ENCODE results near the gene TP53INP2. TPM values are rescaled to one million over a fixed set of nuclear protein-coding genes. Genes with fewer than 3 reads are reported as not detected.
"Not testable (repeated sequence)": the region's sequence is repeated elsewhere in the genome, so short reads cannot be mapped to it uniquely, and the experiment has no call there.

Gene TP53INP2
- total RNA-seq, 1 experiment from 2014 or later, result 4.9 TPM

GRCh38 chr20:34720266-34720665 is 16.1 kb downstream of the TP53INP2 start:
- no TSS peak for BruUV-seq (replicated peaks)
- H3K36me3 ChIP-seq (ENCODE audit: low read depth), result peaks cover 7% of the 10 kb centered on the region; the same call in 1 of the 2 replicates

GRCh38 chr20:34722560-34722959 is 18.4 kb downstream of the TP53INP2 start:
- DNase-seq; H3K27me3 ChIP-seq (ENCODE audit: insufficient read depth, low read depth); POLR2A ChIA-PET (ENCODE audit: unreplicated experiment); H4K20me1 ChIP-seq (ENCODE audit: insufficient read depth); H3K4me1 ChIP-seq (replicated peaks; ENCODE audit: insufficient read depth); H3K4me2 ChIP-seq; intact Hi-C loops (cut with micrococcal nuclease; ENCODE audit: unreplicated experiment); BruUV-seq (replicated peaks); H3F3A ChIP-seq (ENCODE audit: insufficient read depth, low read depth); H3K9me2 ChIP-seq (ENCODE audit: insufficient read depth); H3K4me3 ChIP-seq; H2AFZ ChIP-seq; CTCF ChIA-PET; H3K9me3 ChIP-seq (ENCODE audit: insufficient read depth, low read depth); H3K79me2 ChIP-seq (ENCODE audit: low read depth); H3K27ac ChIP-seq: not testable (repeated sequence)
- peaks cover 20% of the 10 kb centered on the region; the same call in 1 of the 2 replicates for H3K36me3 ChIP-seq (ENCODE audit: low read depth)

More at GRCh38 chr20:34720266-34720665, 16.1 kb downstream of the TP53INP2 start:
- Histone ChIP-seq H3F3A (ENCODE audit: insufficient read depth, low read depth) (peaks cover 3% of the 10 kb centered on the region; the same call in 1 of the 2 replicates), H3K4me3 (no peak overlapping the region), H3K27ac (no peak overlapping the region), H3K4me2 (no peak overlapping the region), H3K9me3 (ENCODE audit: insufficient read depth, low read depth) (no peaks in the 10 kb centered on the region), H4K20me1 (ENCODE audit: insufficient read depth) (no peaks in the 10 kb centered on the region), H3K79me2 (ENCODE audit: low read depth) (no peaks in the 10 kb centered on the region), H3K27me3 (ENCODE audit: insufficient read depth, low read depth) (no peaks in the 10 kb centered on the region), H2AFZ (no peak overlapping the region), H3K9me2 (ENCODE audit: insufficient read depth) (no peaks in the 10 kb centered on the region), H3K4me1 (replicated peaks; ENCODE audit: insufficient read depth) (no peaks in the 10 kb centered on the region)
- ChIA-PET CTCF (interaction anchor here (0.5 kb wide), 1 partner anchor 75 kb away, joined by 5 read pairs; no protein-coding TSS in a partner anchor), POLR2A (ENCODE audit: unreplicated experiment) (no interaction called here)
- intact Hi-C loops (cut with micrococcal nuclease; ENCODE audit: unreplicated experiment), result no loop called here
- TF ChIP-seq EZH2 (IDR thresholded peaks at IDR 0.05; ENCODE audit: low read depth) (no peak), CTCF (conservative IDR thresholded peaks at IDR 0.05) (no peak)
- no peak for DNase-seq

GRCh38 chr20:34724172-34724571 is 20.0 kb downstream of the TP53INP2 start:
- intact Hi-C loops (cut with micrococcal nuclease; ENCODE audit: unreplicated experiment), result no loop called here
- no peaks in the 10 kb centered on the region for H3K27me3 ChIP-seq (ENCODE audit: insufficient read depth, low read depth)
- H3K4me1 ChIP-seq (replicated peaks; ENCODE audit: insufficient read depth), result no peaks in the 10 kb centered on the region
- no peak for TF ChIP-seq EZH2 (IDR thresholded peaks at IDR 0.05; ENCODE audit: low read depth)
- TF ChIP-seq CTCF (conservative IDR thresholded peaks at IDR 0.05), result no peak
- no TSS peak for BruUV-seq (replicated peaks)
- H3K4me3 ChIP-seq, result no peak overlapping the region
- no peaks in the 10 kb centered on the region for H3K9me2 ChIP-seq (ENCODE audit: insufficient read depth)
- H3K27ac ChIP-seq, result no peak overlapping the region
- POLR2A ChIA-PET (ENCODE audit: unreplicated experiment), result no interaction called here
- no peaks in the 10 kb centered on the region for H3K79me2 ChIP-seq (ENCODE audit: low read depth)
- H3K36me3 ChIP-seq (ENCODE audit: low read depth), result peaks cover 20% of the 10 kb centered on the region; the same call in 1 of the 2 replicates
- H3K9me3 ChIP-seq (ENCODE audit: insufficient read depth, low read depth), result no peaks in the 10 kb centered on the region
- no peak overlapping the region for H3K4me2 ChIP-seq
- no peak for DNase-seq
- H3F3A ChIP-seq (ENCODE audit: insufficient read depth, low read depth), result 0 out of 2 replicates have a peak, but pooled peaks cover 3% of the 10 kb centered on the region
- no peak overlapping the region for H2AFZ ChIP-seq
- CTCF ChIA-PET, result no interaction called here
- 0 out of 2 replicates have a peak, but pooled peaks cover 5% of the 10 kb centered on the region for H4K20me1 ChIP-seq (ENCODE audit: insufficient read depth)

- no peaks in the 10 kb centered on the region for H3K79me2 ChIP-seq (ENCODE audit: low read depth)
- ChIA-PET CTCF (interaction anchor here (0.6 kb wide), 1 partner anchor 123 kb away, joined by 3 read pairs; no protein-coding TSS in a partner anchor), POLR2A (ENCODE audit: unreplicated experiment) (no interaction called here)
- no peaks in the 10 kb centered on the region for H3K9me3 ChIP-seq (ENCODE audit: insufficient read depth, low read depth)
- no peak overlapping the region for H3K4me2 ChIP-seq
- no peak overlapping the region for H3K4me3 ChIP-seq
- BruUV-seq (replicated peaks), result no TSS peak
- 0 out of 2 replicates have a peak, but pooled peaks cover 5% of the 10 kb centered on the region for H4K20me1 ChIP-seq (ENCODE audit: insufficient read depth)
- H3K27ac ChIP-seq, result no peak overlapping the region
- TF ChIP-seq EZH2 (IDR thresholded peaks at IDR 0.05; ENCODE audit: low read depth) (no peak), CTCF (conservative IDR thresholded peaks at IDR 0.05) (no peak)
- no peak overlapping the region for H2AFZ ChIP-seq
- no peaks in the 10 kb centered on the region for H3F3A ChIP-seq (ENCODE audit: insufficient read depth, low read depth)
- H3K36me3 ChIP-seq (ENCODE audit: low read depth), result peaks cover 30% of the 10 kb centered on the region; the same call in 1 of the 2 replicates
- H3K27me3 ChIP-seq (ENCODE audit: insufficient read depth, low read depth), result no peaks in the 10 kb centered on the region
- H3K4me1 ChIP-seq (replicated peaks; ENCODE audit: insufficient read depth), result no peaks in the 10 kb centered on the region
- DNase-seq, result no peak
- intact Hi-C loops (cut with micrococcal nuclease; ENCODE audit: unreplicated experiment), result no loop called here
- no peaks in the 10 kb centered on the region for H3K9me2 ChIP-seq (ENCODE audit: insufficient read depth)
Measured at GRCh38 chr20:34729416-34729815, 25.3 kb downstream of the TP53INP2 start.

Measured in PC-9 (cell line).